OCI-LY1 (cell line): ENCODE data around the gene PKNOX2.

ENCODE experiments used
- CTCF ChIP-seq: fragments of 200-600 bp; sonication (generic), shearing (Covaris generic); IDR thresholded peaks from 2 replicates; pipeline ENCODE4 v1.5.1; 2017; ENCODE audit warnings: mild to moderate bottlenecking, antibody characterized with exemption, low read length, moderate library complexity, mixed read lengths
- EZH2 ChIP-seq: fragments of 200-600 bp; sonication (generic), shearing (Covaris generic); IDR thresholded peaks from 2 replicates; pipeline ENCODE4 v1.8.0; 2017; ENCODE audit warnings: borderline replicate concordance, mixed run types, mild to moderate bottlenecking, antibody characterized with exemption, low read length, moderate library complexity, mixed read lengths

GRCh38 chr11:125306476-125306875, 141.9 kb downstream of the PKNOX2 start:
- TF ChIP-seq EZH2 = no peak
- TF ChIP-seq CTCF = no peak
